Liver (tissue), 9 donors: Measurements from ENCODE around the gene SNAP23. TPM values are rescaled to one million over a fixed set of nuclear protein-coding genes. Genes with fewer than 3 reads are reported as not detected.

Experiments
- DNase-seq: peaks from one replicate; pipeline ENCODE4 v3.0.0-alpha.2; 2017; ENCODE audit warnings: low spot score
- H3K27ac ChIP-seq, 2 donors: one replicate each; pipeline ENCODE4 v1.7.0; 2013; ENCODE audit warnings: inconsistent platforms in 2 of 2, low read length in 2 of 2, control low read depth in 1 of 2, low read depth in 1 of 2, mild to moderate bottlenecking in 1 of 2
- H3K27me3 ChIP-seq, 4 donors: one replicate each; pipeline versions ENCODE4 v1.6.1 to v1.7.0; 2013; ENCODE audit warnings: low read length in 3 of 4, inconsistent platforms in 1 of 4, mild to moderate bottlenecking in 1 of 4, moderate library complexity in 1 of 4; ENCODE audit not compliant: control insufficient read depth in 4 of 4, insufficient read depth in 4 of 4
- H3K36me3 ChIP-seq, 4 donors: one replicate each; pipeline versions ENCODE4 v1.6.1 to v1.7.0; 2013; ENCODE audit warnings: low read length in 3 of 4, mild to moderate bottlenecking in 3 of 4, low read depth in 1 of 4, moderate library complexity in 1 of 4; ENCODE audit not compliant: control insufficient read depth in 4 of 4, insufficient read depth in 3 of 4
- H3K4me1 ChIP-seq, 4 donors: one replicate each; pipeline versions ENCODE4 v1.6.1 to v1.7.0; 2013; ENCODE audit warnings: low read length in 3 of 4, mild to moderate bottlenecking in 3 of 4, moderate library complexity in 1 of 4; ENCODE audit not compliant: control insufficient read depth in 4 of 4, insufficient read depth in 4 of 4
- H3K4me3 ChIP-seq, 3 donors: one replicate each; pipeline versions ENCODE4 v1.6.1 to v1.7.0; 2013; ENCODE audit warnings: low read length in 3 of 3, control low read depth in 1 of 3, low read depth in 1 of 3, mild to moderate bottlenecking in 1 of 3
- H3K9ac ChIP-seq, 2 donors: one replicate each; pipeline ENCODE4 v1.7.0; 2013; ENCODE audit warnings: low read length in 2 of 2, mild to moderate bottlenecking in 2 of 2, moderate library complexity in 2 of 2, control low read depth in 1 of 2, low read depth in 1 of 2
- H3K9me3 ChIP-seq, 4 donors: one replicate each; pipeline versions ENCODE4 v1.6.1 to v1.7.0; 2013; ENCODE audit warnings: low read length in 3 of 4; ENCODE audit not compliant: control insufficient read depth in 4 of 4
- EGR1 ChIP-seq, 2 donors: IDR thresholded peaks; 2 replicates each; pipeline ENCODE4 v1.6.1; 2016 to 2018; ENCODE audit warnings: antibody characterized with exemption in 2 of 2, low read depth in 2 of 2
- FOXA1 ChIP-seq: IDR thresholded peaks from 2 replicates; pipeline ENCODE4 v1.6.1; 2016; ENCODE audit warnings: antibody characterized with exemption
- FOXA2 ChIP-seq: IDR thresholded peaks from 2 replicates; pipeline ENCODE4 v1.6.1; 2016; ENCODE audit warnings: antibody characterized with exemption
- GABPA ChIP-seq, 2 donors: IDR thresholded peaks in 1 of 2; conservative IDR thresholded peaks in 1 of 2; 2 replicates each; pipeline ENCODE4 v1.6.1; 2016; ENCODE audit warnings: antibody characterized with exemption in 2 of 2, mild to moderate bottlenecking in 1 of 2, moderate library complexity in 1 of 2
- HNF4A ChIP-seq, 2 donors: conservative IDR thresholded peaks; 2 replicates each; pipeline ENCODE4 v1.6.1; 2016; ENCODE audit warnings: antibody characterized with exemption in 2 of 2, mild to moderate bottlenecking in 2 of 2
- HNF4G ChIP-seq: IDR thresholded peaks from 2 replicates; pipeline ENCODE4 v1.6.1; 2016; ENCODE audit warnings: antibody characterized with exemption
- JUND ChIP-seq, 2 donors: IDR thresholded peaks; 2 replicates each; pipeline ENCODE4 v1.6.1; 2016; ENCODE audit warnings: antibody characterized with exemption in 2 of 2
- MAX ChIP-seq: IDR thresholded peaks from 2 replicates; pipeline ENCODE4 v1.6.1; 2016; ENCODE audit warnings: antibody characterized with exemption
- NR2F2 ChIP-seq: IDR thresholded peaks from 2 replicates; pipeline ENCODE4 v1.6.1; 2016; ENCODE audit warnings: antibody characterized with exemption
- RAD21 ChIP-seq, 2 donors: IDR thresholded peaks; 2 replicates each; pipeline ENCODE4 v1.6.1; 2016; ENCODE audit warnings: antibody characterized with exemption in 2 of 2, mild to moderate bottlenecking in 2 of 2
- REST ChIP-seq: IDR thresholded peaks from 2 replicates; pipeline ENCODE4 v1.6.1; 2016; ENCODE audit warnings: antibody characterized with exemption, mild to moderate bottlenecking
- RXRA ChIP-seq, 2 donors: IDR thresholded peaks; 2 replicates each; pipeline ENCODE4 v1.6.1; 2017 to 2018; ENCODE audit warnings: antibody characterized with exemption in 2 of 2, mild to moderate bottlenecking in 1 of 2
- SP1 ChIP-seq: IDR thresholded peaks from 2 replicates; pipeline ENCODE4 v1.6.1; 2018; ENCODE audit warnings: antibody characterized with exemption, mild to moderate bottlenecking
- TAF1 ChIP-seq: conservative IDR thresholded peaks from 2 replicates; pipeline ENCODE4 v1.6.1; 2016; ENCODE audit warnings: antibody characterized with exemption, mild to moderate bottlenecking
- YY1 ChIP-seq: IDR thresholded peaks from 2 replicates; pipeline ENCODE4 v1.6.1; 2016; ENCODE audit warnings: antibody characterized with exemption, mild to moderate bottlenecking
- ZBTB33 ChIP-seq: IDR thresholded peaks from 2 replicates; pipeline ENCODE4 v1.6.1; 2016; ENCODE audit warnings: antibody characterized with exemption
- WGBS: extraction: QIAGEN DNeasy Blood & Tissue Kit; methylation state at CpG from one replicate; pipeline ENCODE4 v1.1.7; 2013; 5-methylcytosine and 5-hydroxymethylcytosine counted together
- polyA plus RNA-seq, 2 donors: library from polyadenylated mRNA; stranded (reverse) in 1 of 2; unstranded in 1 of 2; fragments of 200-250 nt in 1 of 2; fragments of >200 nt in 1 of 2; fragmentation: Nextera tagmentation in 1 of 2; extraction: Ambion mirVana in 1 of 2; gene quantifications; one replicate each; pipeline versions ENCODE4 v1.2.1 to v1.2.3, GENCODE V29; 2013 to 2015
- total RNA-seq, 2 donors: library from RNA; depleted of rRNA; stranded (reverse); fragments of >200 nt; gene quantifications; one replicate each; pipeline ENCODE4 v1.2.3, GENCODE V29; 2014
- TF ChIP-seq, protein P1 (sequence below): IDR thresholded peaks from 2 replicates; pipeline ENCODE4 v1.6.1; 2016; ENCODE audit warnings: antibody characterized with exemption
- TF ChIP-seq, protein P2 (sequence below): fragments of 150-350 bp; IDR thresholded peaks from 2 replicates; pipeline ENCODE4 v1.5.1; 2017; ENCODE audit warnings: improper control_type of control experiment, low read depth, low read length; ENCODE audit not compliant: missing input control
- donor health status: healthy.
- donor health status: healthy.
- donor health status: healthy.
- donor health status: healthy.
- donor health status: healthy.

Gene SNAP23
- total and polyA plus RNA-seq, 4 donors = 16.0 to 42.9 (median 25.3) TPM

DNA sequence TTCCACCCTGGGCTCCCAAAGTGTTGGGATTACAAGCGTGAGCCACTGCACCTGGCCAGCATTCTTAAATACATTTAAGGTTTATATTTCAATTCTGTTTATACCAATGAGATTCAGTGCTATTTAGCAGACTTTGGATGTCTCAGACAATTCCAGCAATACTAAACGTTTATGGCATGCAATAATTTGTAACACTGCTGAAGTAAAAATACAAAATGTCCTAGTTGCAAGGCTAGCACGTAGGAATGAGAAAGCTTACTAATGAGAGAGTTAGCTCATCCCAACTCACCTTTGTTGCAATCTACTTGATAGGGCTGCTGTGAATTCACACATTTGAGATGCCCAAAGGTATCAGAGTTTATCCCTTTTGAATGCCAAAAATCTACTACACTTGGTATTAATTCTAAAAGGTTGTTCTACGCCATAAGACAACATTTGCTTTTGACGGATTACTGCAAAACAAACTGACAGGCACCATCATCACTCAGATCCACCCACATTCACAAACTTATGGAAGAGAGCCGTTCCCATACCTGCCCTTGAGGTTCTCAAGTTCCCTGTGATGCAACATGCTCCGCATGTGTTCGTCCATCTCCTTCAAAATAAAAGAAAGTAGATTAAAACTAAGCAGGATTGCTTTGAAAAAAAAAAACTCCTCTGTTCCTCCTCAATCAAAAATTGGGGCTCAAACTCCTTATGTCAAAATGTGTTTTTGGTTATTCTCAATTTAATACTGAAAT lies 29.7 kb upstream of the SNAP23 start:
- WGBS = 88% methylated on average over 8 of the region's 8 CpGs
- peaks cover 0 to 22% (median 17%) of the 10 kb centered on the region in 4 donors for H3K36me3 ChIP-seq
- H3K4me3 ChIP-seq = no peak overlapping the region

More for the DNA sequence above, 29.7 kb upstream of the SNAP23 start:
- no peaks in the 10 kb centered on the region for H3K9me3 ChIP-seq
- TF ChIP-seq HNF4A (conservative IDR thresholded peaks at IDR 0.05) (no peak), JUND (IDR thresholded peaks at IDR 0.05) (no peak), FOXA2 (no peak), MAX (no peak), FOXA1 (no peak), REST (no peak), RXRA (IDR thresholded peaks at IDR 0.05) (no peak), SP1 (no peak), RAD21 (IDR thresholded peaks at IDR 0.05) (no peak), HNF4G (no peak), YY1 (no peak), NR2F2 (no peak), GABPA (IDR thresholded peaks at IDR 0.05 in 1 of 2, conservative IDR thresholded peaks at IDR 0.05 in 1 of 2) (no peak), ZBTB33 (no peak), TAF1 (no peak), EGR1 (IDR thresholded peaks at IDR 0.05; ENCODE audit: low read depth in 2 of 2) (no peak)
- TF ChIP-seq, protein P1, sequence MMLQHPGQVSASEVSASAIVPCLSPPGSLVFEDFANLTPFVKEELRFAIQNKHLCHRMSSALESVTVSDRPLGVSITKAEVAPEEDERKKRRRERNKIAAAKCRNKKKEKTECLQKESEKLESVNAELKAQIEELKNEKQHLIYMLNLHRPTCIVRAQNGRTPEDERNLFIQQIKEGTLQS = no peak
- TF ChIP-seq, protein P2, sequence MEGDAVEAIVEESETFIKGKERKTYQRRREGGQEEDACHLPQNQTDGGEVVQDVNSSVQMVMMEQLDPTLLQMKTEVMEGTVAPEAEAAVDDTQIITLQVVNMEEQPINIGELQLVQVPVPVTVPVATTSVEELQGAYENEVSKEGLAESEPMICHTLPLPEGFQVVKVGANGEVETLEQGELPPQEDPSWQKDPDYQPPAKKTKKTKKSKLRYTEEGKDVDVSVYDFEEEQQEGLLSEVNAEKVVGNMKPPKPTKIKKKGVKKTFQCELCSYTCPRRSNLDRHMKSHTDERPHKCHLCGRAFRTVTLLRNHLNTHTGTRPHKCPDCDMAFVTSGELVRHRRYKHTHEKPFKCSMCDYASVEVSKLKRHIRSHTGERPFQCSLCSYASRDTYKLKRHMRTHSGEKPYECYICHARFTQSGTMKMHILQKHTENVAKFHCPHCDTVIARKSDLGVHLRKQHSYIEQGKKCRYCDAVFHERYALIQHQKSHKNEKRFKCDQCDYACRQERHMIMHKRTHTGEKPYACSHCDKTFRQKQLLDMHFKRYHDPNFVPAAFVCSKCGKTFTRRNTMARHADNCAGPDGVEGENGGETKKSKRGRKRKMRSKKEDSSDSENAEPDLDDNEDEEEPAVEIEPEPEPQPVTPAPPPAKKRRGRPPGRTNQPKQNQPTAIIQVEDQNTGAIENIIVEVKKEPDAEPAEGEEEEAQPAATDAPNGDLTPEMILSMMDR = no peak
- no peaks in the 10 kb centered on the region for H3K4me1 ChIP-seq
- no peak overlapping the region for H3K27ac ChIP-seq
- H3K9ac ChIP-seq = no peak overlapping the region
- H3K27me3 ChIP-seq = no peaks in the 10 kb centered on the region
- DNase-seq = no peak
